Activated B cell treated with CpG ODN at 0.5 μM for 24 hours (primary cell): ENCODE measurements around the gene FREY1. TPM values are rescaled to one million over a fixed set of nuclear protein-coding genes. Genes with fewer than 3 reads are reported as not detected.
A peak's percentile ranks its signal among the peaks of the same experiment; 100 is the strongest.
"Not testable (repeated sequence)": the region's sequence is repeated elsewhere in the genome, so short reads cannot be mapped to it uniquely, and the experiment has no call there.

Experiments
- ATAC-seq: fragments of 200-7000 bp; cut with Tn5 transposase; one replicate; pipeline ENCODE4 v1.10.0; 2021; ENCODE audit warnings: low read depth, mild to moderate bottlenecking, moderate library complexity
- CTCF ChIA-PET: fragments of 350-600 bp; sonication (Branson Sonifier 250); formaldehyde crosslinking; loops from one replicate; lab custom pipeline; 2021; ENCODE audit warnings: antibody characterized with exemption; lab: Charles Lee
- POLR2A ChIA-PET: fragments of 350-600 bp; sonication (Branson Sonifier 250); formaldehyde crosslinking; loops from one replicate; lab custom pipeline; 2021; ENCODE audit warnings: antibody characterized with exemption; lab: Charles Lee
- DNase-seq: peaks from one replicate; pipeline ENCODE4 v3.0.0; 2022
- H3K27ac Mint-ChIP-seq: one replicate; pipeline ENCODE4 v1.8.0; 2020; ENCODE audit warnings: mixed read lengths
- H3K27me3 Mint-ChIP-seq: one replicate; pipeline ENCODE4 v1.8.0; 2021; ENCODE audit warnings: mixed read lengths
- H3K36me3 Mint-ChIP-seq: one replicate; pipeline ENCODE4 v1.8.0; 2021; ENCODE audit warnings: low read depth, mixed read lengths
- H3K4me1 Mint-ChIP-seq: one replicate; pipeline ENCODE4 v1.8.0; 2021; ENCODE audit warnings: mixed read lengths
- H3K4me3 Mint-ChIP-seq: one replicate; pipeline ENCODE4 v1.8.0; 2020; ENCODE audit warnings: mild to moderate bottlenecking, mixed read lengths
- H3K9me3 Mint-ChIP-seq: one replicate; pipeline ENCODE4 v1.8.0; 2020; ENCODE audit warnings: mixed read lengths
- CTCF ChIP-seq: fragments of 200-600 bp; IDR thresholded peaks from one replicate; pipeline ENCODE4 v1.8.0; 2022; ENCODE audit warnings: antibody characterized with exemption, mild to moderate bottlenecking
- intact Hi-C: fragments of 100-400 bp; cut with micrococcal nuclease; formaldehyde crosslinking; loops from one replicate; pipeline ENCODE4 v1.15.1; 2024
- total RNA-seq: library from RNA; stranded (reverse); gene quantifications from 2 replicates; pipeline ENCODE4 v1.2.3, GENCODE V29; 2022

The FREY1 gene
- total RNA-seq, 1 donor from 2014 or later, result 4.6 TPM

DNA sequence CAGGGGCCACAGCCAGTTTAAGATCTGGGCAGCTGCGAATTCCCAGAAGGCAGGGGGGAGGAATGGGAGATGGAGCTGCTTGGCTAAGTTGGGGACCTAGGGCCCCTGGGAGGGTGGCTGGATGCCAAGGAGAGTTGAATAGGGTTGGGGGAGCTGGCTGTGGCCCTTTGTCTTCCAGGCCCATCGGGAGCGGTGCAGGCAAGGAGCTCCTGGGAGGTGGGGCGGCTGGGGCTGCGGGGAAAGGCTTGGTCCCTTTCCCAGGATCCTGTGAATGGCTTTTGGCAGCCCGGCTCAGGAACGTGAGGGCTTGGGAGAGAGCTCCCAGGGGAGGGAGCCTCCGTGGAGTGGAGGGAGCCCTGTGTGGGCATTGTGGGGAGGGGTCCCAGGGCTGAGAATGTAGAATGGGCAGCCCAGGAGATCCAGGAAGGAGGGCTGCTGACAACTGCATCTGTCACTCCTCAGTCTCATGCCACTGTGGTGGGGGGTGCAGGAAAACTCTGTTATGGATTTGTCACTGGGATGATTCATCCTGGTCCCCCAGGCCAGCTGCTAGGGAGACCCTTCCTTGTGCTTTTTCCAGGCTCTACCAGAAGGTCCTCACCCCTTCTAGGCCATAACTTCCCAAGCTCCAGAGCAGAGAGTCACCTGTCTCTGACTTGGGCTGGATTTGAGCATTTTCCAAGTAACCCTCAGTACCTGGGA, 6.0 kb downstream of the FREY1 start:
- DNase-seq, result no peak
- no peaks in the 10 kb centered on the region for H3K9me3 Mint-ChIP-seq
- ChIA-PET CTCF (interaction anchor here (0.6 to 1.5 kb wide), 2 partner anchors 35 to 64 kb away, joined by 3 to 7 read pairs; no protein-coding TSS in a partner anchor), POLR2A (interaction anchor here (0.9 kb wide), 1 partner anchor 16 kb away, joined by 5 read pairs; the partner anchor contains the start of gene PEX16)
- ATAC-seq, result no peak
- intact Hi-C loops, result no loop called here
- H3K4me3 Mint-ChIP-seq, result peak overlapping the region; percentile 60
- H3K27ac Mint-ChIP-seq, result peak overlapping the region; percentile 46
- TF ChIP-seq CTCF, result no peak
- H3K4me1 Mint-ChIP-seq, result peaks cover 12% of the 10 kb centered on the region
- peaks cover 15% of the 10 kb centered on the region for H3K27me3 Mint-ChIP-seq
- H3K36me3 Mint-ChIP-seq, result no peaks in the 10 kb centered on the region

DNA sequence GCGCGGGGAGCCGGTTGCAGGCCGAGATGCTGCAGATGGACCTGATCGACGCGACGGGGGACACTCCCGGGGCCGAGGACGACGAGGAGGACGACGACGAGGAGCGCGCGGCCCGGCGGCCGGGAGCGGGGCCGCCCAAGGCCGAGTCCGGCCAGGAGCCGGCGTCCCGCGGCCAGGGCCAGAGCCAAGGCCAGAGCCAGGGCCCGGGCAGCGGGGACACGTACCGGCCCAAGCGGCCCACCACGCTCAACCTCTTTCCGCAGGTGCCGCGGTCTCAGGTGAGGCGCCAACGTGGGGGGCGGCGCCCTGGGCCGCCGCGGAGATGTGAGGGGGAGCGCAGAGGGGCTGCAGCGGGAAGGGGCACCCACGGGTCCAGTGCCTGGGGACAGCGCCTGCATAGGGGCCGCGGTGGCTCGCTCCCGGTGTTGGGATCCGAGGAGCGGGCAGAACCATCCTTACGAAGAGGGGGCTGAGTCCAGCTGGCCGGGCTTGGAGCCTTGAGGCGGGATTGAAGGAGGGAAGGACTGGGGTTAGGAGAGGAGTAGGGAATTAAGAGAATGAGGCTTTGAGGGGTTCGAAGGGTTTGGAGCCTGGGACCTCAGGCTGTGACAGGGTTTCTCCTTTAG, 6.8 kb downstream of the FREY1 start:
- peak overlapping the region; percentile 46 for H3K27ac Mint-ChIP-seq
- H3K36me3 Mint-ChIP-seq, ATAC-seq, intact Hi-C loops, H3K9me3 Mint-ChIP-seq, DNase-seq, H3K4me1 Mint-ChIP-seq: not testable (repeated sequence)
- peaks cover 19% of the 10 kb centered on the region for H3K27me3 Mint-ChIP-seq
- peak overlapping the region; percentile 67 for H3K4me3 Mint-ChIP-seq
- POLR2A ChIA-PET, result interaction anchor here (0.9 kb wide), 1 partner anchor 17 kb away, joined by 5 read pairs; the partner anchor contains the start of gene PEX16
- CTCF ChIA-PET, result interaction anchor here (1.5 kb wide), 1 partner anchor 65 kb away, joined by 7 read pairs; no protein-coding TSS in a partner anchor

- intact Hi-C loops, result loop anchor here (1.0 to 2.0 kb wide), 5 partner anchors 14 to 94 kb away; partner anchors contain the start of genes MAPK8IP1 and SLC35C1
- peaks cover 8% of the 10 kb centered on the region for H3K4me1 Mint-ChIP-seq
- no peaks in the 10 kb centered on the region for H3K36me3 Mint-ChIP-seq
- no peak overlapping the region for H3K27ac Mint-ChIP-seq
- H3K4me3 Mint-ChIP-seq, result peak overlapping the region; percentile 76
- H3K9me3 Mint-ChIP-seq, result no peaks in the 10 kb centered on the region
- ChIA-PET POLR2A (interaction anchor here (0.6 to 1.3 kb wide), 6 partner anchors 16 to 1366 kb away, joined by 3 to 6 read pairs (median 4); partner anchors contain the start of gene PEX16), CTCF (interaction anchor here (1.5 to 2.1 kb wide), 2 partner anchors 65 to 66 kb away, joined by 5 to 7 read pairs; no protein-coding TSS in a partner anchor)
- H3K27me3 Mint-ChIP-seq, result peaks cover 25% of the 10 kb centered on the region
- no peak for TF ChIP-seq CTCF
- ATAC-seq (peak; percentile 87), DNase-seq (peak; percentile 74)
Measured at GRCh38 chr11:45899448-45900174, 7.5 kb downstream of the FREY1 start.

- peaks cover 28% of the 10 kb centered on the region for H3K27me3 Mint-ChIP-seq
- no peak for ATAC-seq
- no peak overlapping the region for H3K27ac Mint-ChIP-seq
- H3K4me3 Mint-ChIP-seq, result peak overlapping the region; percentile 76
- POLR2A ChIA-PET, result interaction anchor here (0.6 to 1.3 kb wide), 6 partner anchors 17 to 1366 kb away, joined by 3 to 6 read pairs (median 4); partner anchors contain the start of gene PEX16
- no peak for DNase-seq
- H3K36me3 Mint-ChIP-seq, result no peaks in the 10 kb centered on the region
- TF ChIP-seq CTCF, result no peak
- H3K4me1 Mint-ChIP-seq, result peaks cover 8% of the 10 kb centered on the region
- intact Hi-C loops, result loop anchor here (1.0 to 2.0 kb wide), 5 partner anchors 14 to 94 kb away; partner anchors contain the start of genes MAPK8IP1 and SLC35C1
- CTCF ChIA-PET, result interaction anchor here (2.1 kb wide), 1 partner anchor 66 kb away, joined by 5 read pairs; no protein-coding TSS in a partner anchor
- H3K9me3 Mint-ChIP-seq, result no peaks in the 10 kb centered on the region
Measured at GRCh38 chr11:45899086-45899447, 8.0 kb downstream of the FREY1 start.

DNA sequence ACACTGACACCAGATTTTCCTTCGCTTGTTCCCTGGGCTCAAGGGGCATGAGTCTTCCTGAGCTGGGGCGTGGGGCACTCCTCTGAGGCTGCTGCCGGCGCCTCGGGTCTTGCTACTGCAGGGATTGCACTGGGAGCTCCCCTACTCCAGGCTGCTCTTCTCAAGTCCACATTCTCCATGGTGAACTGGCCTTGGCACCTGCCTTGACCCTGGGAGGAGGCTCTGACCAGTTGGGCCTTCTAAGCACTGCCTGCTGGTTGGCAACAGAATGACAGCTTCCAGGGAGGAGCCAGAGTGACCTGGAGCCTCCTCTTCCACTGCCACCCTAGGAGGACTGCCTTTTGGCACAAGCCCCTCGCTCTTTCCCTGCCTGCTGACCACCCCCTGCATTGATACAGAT, 9.5 kb downstream of the FREY1 start:
- H3K4me3 Mint-ChIP-seq, result no peak overlapping the region
- no peaks in the 10 kb centered on the region for H3K36me3 Mint-ChIP-seq
- peaks cover 8% of the 10 kb centered on the region for H3K4me1 Mint-ChIP-seq
- no peak for TF ChIP-seq CTCF
- intact Hi-C loops, result no loop called here
- H3K9me3 Mint-ChIP-seq, result no peaks in the 10 kb centered on the region
- CTCF ChIA-PET, result interaction anchor here (2.1 kb wide), 1 partner anchor 68 kb away, joined by 5 read pairs; no protein-coding TSS in a partner anchor
- POLR2A ChIA-PET, result interaction anchor here (0.7 to 1.0 kb wide), 2 partner anchors 20 to 51 kb away, joined by 4 to 9 read pairs; partner anchors contain the start of genes CRY2 and PEX16
- peaks cover 34% of the 10 kb centered on the region for H3K27me3 Mint-ChIP-seq
- no peak for DNase-seq
- H3K27ac Mint-ChIP-seq, result no peak overlapping the region
- no peak for ATAC-seq
